Smooth muscle cell (in vitro differentiated cells): ENCODE data around the gene XYLT1. TPM values are rescaled to one million over a fixed set of nuclear protein-coding genes. Genes with fewer than 3 reads are reported as not detected.

ENCODE experiments used
- DNase-seq: peaks from one replicate; lab custom pipeline; 2025; ENCODE audit not compliant: unreplicated experiment; lab: John Stamatoyannopoulos, UW
- H2AFZ ChIP-seq: fragments of 200-600 bp; sonication (generic); 2 replicates; pipeline ENCODE4 v1.6.0; 2016; ENCODE audit warnings: antibody characterized with exemption, low read depth, mild to moderate bottlenecking
- H3F3A ChIP-seq: fragments of 200-600 bp; sonication (generic); 2 replicates; pipeline ENCODE4 v1.6.0; 2017; ENCODE audit warnings: antibody characterized with exemption, low read depth
- H3K27ac ChIP-seq: fragments of 200-600 bp; sonication (generic); 2 replicates; pipeline ENCODE4 v1.5.1; 2016; ENCODE audit warnings: low read depth, mild to moderate bottlenecking
- H3K27me3 ChIP-seq: fragments of 200-600 bp; sonication (generic); 2 replicates; pipeline ENCODE4 v1.6.1; 2016; ENCODE audit warnings: low read depth, mild to moderate bottlenecking
- H3K36me3 ChIP-seq: fragments of 200-600 bp; sonication (generic); 2 replicates; pipeline ENCODE4 v1.5.1; 2016; ENCODE audit warnings: low read depth
- H3K4me1 ChIP-seq: fragments of 200-600 bp; sonication (generic); 2 replicates; pipeline ENCODE4 v1.5.1; 2016; ENCODE audit warnings: low read depth
- H3K4me2 ChIP-seq: fragments of 200-600 bp; sonication (generic); 2 replicates; pipeline ENCODE4 v1.6.0; 2016; ENCODE audit warnings: mild to moderate bottlenecking
- H3K4me3 ChIP-seq: fragments of 200-600 bp; sonication (generic); 2 replicates; pipeline ENCODE4 v1.5.1; 2016; ENCODE audit warnings: mild to moderate bottlenecking
- H3K79me2 ChIP-seq: fragments of 200-600 bp; sonication (generic); 2 replicates; pipeline ENCODE4 v1.6.0; 2016; ENCODE audit warnings: low read depth, mild to moderate bottlenecking
- H3K9ac ChIP-seq: fragments of 200-600 bp; sonication (generic); 2 replicates; pipeline ENCODE4 v1.6.0; 2016; ENCODE audit warnings: low read depth
- H3K9me3 ChIP-seq: fragments of 200-600 bp; sonication (generic); replicated peaks from 2 replicates; pipeline ENCODE4 v1.5.1; 2016; ENCODE audit warnings: low read depth
- H4K20me1 ChIP-seq: fragments of 200-600 bp; sonication (generic); 2 replicates; pipeline ENCODE4 v1.6.0; 2016; ENCODE audit warnings: low read depth
- WGBS: methylation state at CpG from one replicate; pipeline ENCODE4 v1.1.7; 2016; ENCODE audit warnings: low lambda C conversion rate; 5-methylcytosine and 5-hydroxymethylcytosine counted together
- polyA plus RNA-seq: library from polyadenylated mRNA; unstranded; fragments of >200 nt; fragmentation: Nextera tagmentation; extraction: Ambion mirVana; gene quantifications from 2 replicates; pipeline ENCODE4 v1.2.1, GENCODE V29; 2016
- total RNA-seq: library from RNA; depleted of rRNA; stranded (reverse); fragments of >200 nt; gene quantifications from 2 replicates; pipeline ENCODE4 v1.2.3, GENCODE V29; 2014
- TF ChIP-seq, protein P1 (sequence below): fragments of 200-600 bp; sonication (generic); IDR thresholded peaks from 2 replicates; pipeline ENCODE4 v1.5.1; 2017; ENCODE audit warnings: borderline replicate concordance, mild to moderate bottlenecking, antibody characterized with exemption; ENCODE audit not compliant: insufficient read depth, poor library complexity, severe bottlenecking

Gene XYLT1
- total and polyA plus RNA-seq, 2 experiments from 2014 or later: 9.5 to 19.9 TPM

DNA sequence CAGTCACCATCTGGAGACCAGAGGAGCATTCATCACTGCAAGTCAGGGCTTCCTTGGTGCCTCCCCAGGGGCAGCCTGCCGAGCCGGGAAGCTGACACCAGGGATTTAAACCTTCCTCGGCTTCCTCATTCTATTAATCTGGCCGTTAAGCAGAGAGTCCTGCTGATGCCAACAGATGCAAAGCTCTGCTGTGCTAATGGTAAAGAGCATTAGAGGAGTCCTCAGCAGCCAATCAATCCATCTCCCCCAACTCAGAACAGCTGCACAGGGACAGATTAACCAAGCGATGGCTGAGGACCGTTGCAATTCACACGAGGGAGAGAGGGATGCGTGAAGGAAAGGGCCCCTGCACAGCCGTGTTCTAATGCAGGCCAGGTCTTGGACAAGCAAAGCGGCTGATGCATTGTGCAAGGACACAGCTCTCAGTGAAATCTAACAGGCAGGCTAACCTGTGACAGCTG is 116.6 kb downstream of the XYLT1 start:
- 45% methylated on average over 10 of the region's 10 CpGs for WGBS
- Histone ChIP-seq H3K79me2 (no peaks in the 10 kb centered on the region), H4K20me1 (peaks cover 50% of the 10 kb centered on the region)

GRCh38 chr16:17353561-17353960 is 117.2 kb downstream of the XYLT1 start:
- Histone ChIP-seq H3F3A (no peaks in the 10 kb centered on the region), H4K20me1 (peaks cover 44% of the 10 kb centered on the region), H3K9ac (no peak overlapping the region), H3K4me2 (no peak overlapping the region), H3K27ac (no peak overlapping the region), H3K4me1 (peaks cover 4% of the 10 kb centered on the region), H3K9me3 (no peaks in the 10 kb centered on the region), H3K36me3 (no peaks in the 10 kb centered on the region), H3K79me2 (no peaks in the 10 kb centered on the region), H3K4me3 (no peak overlapping the region), H3K27me3 (no peaks in the 10 kb centered on the region), H2AFZ (no peak overlapping the region)
- TF ChIP-seq, protein P1, sequence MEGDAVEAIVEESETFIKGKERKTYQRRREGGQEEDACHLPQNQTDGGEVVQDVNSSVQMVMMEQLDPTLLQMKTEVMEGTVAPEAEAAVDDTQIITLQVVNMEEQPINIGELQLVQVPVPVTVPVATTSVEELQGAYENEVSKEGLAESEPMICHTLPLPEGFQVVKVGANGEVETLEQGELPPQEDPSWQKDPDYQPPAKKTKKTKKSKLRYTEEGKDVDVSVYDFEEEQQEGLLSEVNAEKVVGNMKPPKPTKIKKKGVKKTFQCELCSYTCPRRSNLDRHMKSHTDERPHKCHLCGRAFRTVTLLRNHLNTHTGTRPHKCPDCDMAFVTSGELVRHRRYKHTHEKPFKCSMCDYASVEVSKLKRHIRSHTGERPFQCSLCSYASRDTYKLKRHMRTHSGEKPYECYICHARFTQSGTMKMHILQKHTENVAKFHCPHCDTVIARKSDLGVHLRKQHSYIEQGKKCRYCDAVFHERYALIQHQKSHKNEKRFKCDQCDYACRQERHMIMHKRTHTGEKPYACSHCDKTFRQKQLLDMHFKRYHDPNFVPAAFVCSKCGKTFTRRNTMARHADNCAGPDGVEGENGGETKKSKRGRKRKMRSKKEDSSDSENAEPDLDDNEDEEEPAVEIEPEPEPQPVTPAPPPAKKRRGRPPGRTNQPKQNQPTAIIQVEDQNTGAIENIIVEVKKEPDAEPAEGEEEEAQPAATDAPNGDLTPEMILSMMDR: no peak
- DNase-seq: no peak
- 18% methylated on average over 3 of the region's 3 CpGs for WGBS

More for the DNA sequence above, 116.6 kb downstream of the XYLT1 start:
- no peak overlapping the region for H3K4me3 ChIP-seq
- H2AFZ ChIP-seq: no peak overlapping the region
- no peak overlapping the region for H3K9ac ChIP-seq
- H3K36me3 ChIP-seq: no peaks in the 10 kb centered on the region
- no peak overlapping the region for H3K4me2 ChIP-seq
- H3F3A ChIP-seq: no peaks in the 10 kb centered on the region
- no peak for DNase-seq
- peaks cover 4% of the 10 kb centered on the region for H3K4me1 ChIP-seq
- H3K27ac ChIP-seq: no peak overlapping the region
- H3K27me3 ChIP-seq: no peaks in the 10 kb centered on the region
- no peaks in the 10 kb centered on the region for H3K9me3 ChIP-seq
- TF ChIP-seq, protein P1: no peak

DNA sequence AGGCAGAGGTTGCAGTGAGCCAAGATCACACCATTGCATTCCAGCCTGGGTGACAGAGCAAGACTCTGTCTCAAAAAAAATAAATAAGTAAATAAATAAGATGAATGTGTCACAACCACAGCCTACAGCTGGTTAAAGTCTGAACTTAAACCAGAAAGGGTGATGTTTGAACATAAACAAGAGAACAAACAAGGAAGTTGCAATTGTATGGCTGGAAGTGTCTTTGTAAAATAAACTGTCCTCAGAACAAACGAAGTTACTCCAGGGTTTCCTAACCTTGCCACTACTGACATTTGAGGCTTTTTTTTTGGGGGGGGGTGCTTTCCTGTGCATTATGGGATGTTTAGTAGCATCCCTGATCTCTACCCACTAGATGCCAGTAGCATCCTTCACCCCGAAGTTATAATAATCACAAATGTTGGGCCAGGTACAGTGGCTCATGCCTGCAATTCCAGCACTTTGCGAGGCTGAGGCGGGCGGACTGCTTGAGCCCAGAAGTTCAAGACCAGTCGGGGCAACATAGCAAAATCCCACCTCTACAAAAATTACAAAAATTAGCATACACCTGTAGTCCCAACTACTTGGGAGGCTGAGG is 119.2 kb downstream of the XYLT1 start:
- Histone ChIP-seq H3K9me3 (no peaks in the 10 kb centered on the region), H3K4me1 (peaks cover 4% of the 10 kb centered on the region), H3K27ac (no peak overlapping the region), H3K79me2 (no peaks in the 10 kb centered on the region), H2AFZ (no peak overlapping the region), H4K20me1 (peaks cover 36% of the 10 kb centered on the region), H3K4me2 (no peak overlapping the region), H3K9ac (no peak overlapping the region), H3K36me3 (no peaks in the 10 kb centered on the region), H3F3A (no peaks in the 10 kb centered on the region), H3K4me3 (no peak overlapping the region), H3K27me3 (no peaks in the 10 kb centered on the region)
- TF ChIP-seq, protein P1: no peak
- 92% methylated on average over 6 of the region's 6 CpGs for WGBS
- no peak for DNase-seq

- TF ChIP-seq, protein P1: no peak
- no peaks in the 10 kb centered on the region for H3K27me3 ChIP-seq
- DNase-seq: no peak
- H3K4me2 ChIP-seq: no peak overlapping the region
- H4K20me1 ChIP-seq: peaks cover 41% of the 10 kb centered on the region
- H3K4me3 ChIP-seq: no peak overlapping the region
- H3K4me1 ChIP-seq: peaks cover 4% of the 10 kb centered on the region
- no peak overlapping the region for H3K9ac ChIP-seq
- no peaks in the 10 kb centered on the region for H3K79me2 ChIP-seq
- H3F3A ChIP-seq: no peaks in the 10 kb centered on the region
- H2AFZ ChIP-seq: no peak overlapping the region
- 91% methylated on average over 4 of the region's 4 CpGs for WGBS
- H3K9me3 ChIP-seq: no peaks in the 10 kb centered on the region
- H3K36me3 ChIP-seq: no peaks in the 10 kb centered on the region
- H3K27ac ChIP-seq: no peak overlapping the region
Observed at GRCh38 chr16:17350207-17350606, 120.6 kb downstream of the XYLT1 start.
